Endothelial cell of umbilical vein (primary cell): ENCODE data around the gene POPDC3. TPM values are rescaled to one million over a fixed set of nuclear protein-coding genes. Genes with fewer than 3 reads are reported as not detected.

Experiments
- BruUV-seq: library from RNA; stranded (reverse); fragments of 400-500 nt; replicated peaks from 2 replicates; lab custom pipeline; 2021; lab: Mats Ljungman, UMichigan
- CTCF ChIA-PET: fragments of 300-600, 350-600 bp; sonication (Branson Sonifier 250); formaldehyde crosslinking; loops from one replicate; lab custom pipeline; 2021; ENCODE audit warnings: antibody characterized with exemption, inconsistent platforms; lab: Charles Lee
- POLR2A ChIA-PET: fragments of 300-600, 350-600 bp; sonication (Branson Sonifier 250); formaldehyde crosslinking; loops from one replicate; lab custom pipeline; 2021; ENCODE audit warnings: antibody characterized with exemption, inconsistent platforms; lab: Charles Lee
- DNase-seq: peaks from one replicate; pipeline ENCODE4 v3.0.0-alpha.2; 2011; ENCODE audit warnings: low read depth, low spot score
- FAIRE-seq: peaks from 2 replicates; lab custom pipeline; 2011; peaks lifted over from hg19 to GRCh38; lab: Jason Lieb, UNC
- H2AFZ ChIP-seq: 2 replicates; pipeline ENCODE4 v1.6.0; 2012; ENCODE audit warnings: low read depth, low read length, control low read depth, inconsistent platforms
- H3K27ac ChIP-seq: 2 replicates; pipeline ENCODE4 v1.5.1; 2011; ENCODE audit warnings: low read depth, mild to moderate bottlenecking, control low read depth, low read length, moderate library complexity; ENCODE audit not compliant: insufficient read depth
- H3K27me3 ChIP-seq, 2 experiments: 2 replicates each; pipeline versions ENCODE4 v1.6.0 to v1.6.1; 2011; ENCODE audit warnings: low read length in 2 of 2, mixed read lengths in 1 of 2; ENCODE audit not compliant: control insufficient read depth in 2 of 2, insufficient read depth in 2 of 2
- H3K36me3 ChIP-seq, 2 experiments: 2 replicates in 1 of 2; 3 replicates in 1 of 2; pipeline ENCODE4 v1.5.1; 2011; ENCODE audit warnings: low read length in 2 of 2, mild to moderate bottlenecking in 1 of 2, moderate library complexity in 1 of 2; ENCODE audit not compliant: control insufficient read depth in 2 of 2, insufficient read depth in 2 of 2; ENCODE audit errors: extremely low read depth in 1 of 2
- H3K4me1 ChIP-seq: 3 replicates; pipeline ENCODE4 v1.5.1; 2011; ENCODE audit warnings: mild to moderate bottlenecking, low read length; ENCODE audit not compliant: control insufficient read depth, insufficient read depth; ENCODE audit errors: extremely low read depth
- H3K4me2 ChIP-seq: 2 replicates; pipeline ENCODE4 v1.6.1; 2011; ENCODE audit warnings: low read length, control low read depth, mixed read lengths; ENCODE audit not compliant: insufficient read depth
- H3K4me3 ChIP-seq, 3 experiments: fragments of 200-600 bp in 1 of 3; sonication (generic), shearing (Covaris generic) in 1 of 3; replicated peaks in 1 of 3; 2 replicates each; pipeline ENCODE4 v1.5.1; 2011 to 2016; ENCODE audit warnings: control low read depth in 3 of 3, low read length in 3 of 3, mild to moderate bottlenecking in 2 of 3, inconsistent platforms in 1 of 3, low read depth in 1 of 3, moderate library complexity in 1 of 3; ENCODE audit not compliant: insufficient read depth in 1 of 3
- H3K79me2 ChIP-seq: 2 replicates; pipeline ENCODE4 v1.6.0; 2012; ENCODE audit warnings: low read length, inconsistent platforms; ENCODE audit not compliant: control insufficient read depth, insufficient read depth
- H3K9ac ChIP-seq: replicated peaks from 2 replicates; pipeline ENCODE3; 2011; ENCODE audit warnings: low read length, control low read depth; ENCODE audit not compliant: insufficient read depth; ENCODE audit errors: extremely low read depth
- H3K9me1 ChIP-seq: replicated peaks from 3 replicates; pipeline ENCODE4 v1.6.0; 2011; ENCODE audit warnings: mild to moderate bottlenecking, low read length; ENCODE audit not compliant: control insufficient read depth, insufficient read depth; ENCODE audit errors: extremely low read depth
- H3K9me3 ChIP-seq: replicated peaks from 2 replicates; pipeline ENCODE4 v1.5.1; 2012; ENCODE audit warnings: low read length, inconsistent platforms; ENCODE audit not compliant: control insufficient read depth, insufficient read depth
- H4K20me1 ChIP-seq: replicated peaks from 2 replicates; pipeline ENCODE3; 2011; ENCODE audit warnings: mild to moderate bottlenecking, low read length; ENCODE audit not compliant: control insufficient read depth, insufficient read depth; ENCODE audit errors: extremely low read depth
- EZH2 ChIP-seq: IDR thresholded peaks from 2 replicates; pipeline ENCODE4 v1.6.1; 2012; ENCODE audit warnings: borderline replicate concordance, low read depth, mild to moderate bottlenecking, moderate library complexity, low read length, inconsistent platforms; ENCODE audit not compliant: severe bottlenecking
- FOS ChIP-seq: IDR thresholded peaks from 2 replicates; pipeline ENCODE4 v1.6.1; 2011; ENCODE audit warnings: mild to moderate bottlenecking, low read length, moderate library complexity, borderline replicate concordance; ENCODE audit not compliant: insufficient read depth
- GATA2 ChIP-seq: IDR thresholded peaks from 2 replicates; pipeline ENCODE4 v1.7.0; 2011; ENCODE audit warnings: low read depth, mild to moderate bottlenecking, moderate library complexity, mixed read lengths, low read length; ENCODE audit not compliant: insufficient read length, insufficient read depth
- JUN ChIP-seq: IDR thresholded peaks from 2 replicates; pipeline ENCODE4 v1.6.1; 2011; ENCODE audit warnings: borderline replicate concordance, low read depth; ENCODE audit not compliant: insufficient read length, insufficient read depth
- MYC ChIP-seq: IDR thresholded peaks from one replicate; pipeline ENCODE4 v1.6.1; 2011; ENCODE audit warnings: mild to moderate bottlenecking, low read depth, low read length
- POLR2A ChIP-seq: IDR thresholded peaks from 2 replicates; pipeline ENCODE4 v1.6.1; 2012; ENCODE audit warnings: low read depth, mild to moderate bottlenecking, control low read depth, low read length
- POLR2AphosphoS5 ChIP-seq: IDR thresholded peaks from 2 replicates; pipeline ENCODE4 v1.6.1; 2012; ENCODE audit warnings: low read depth, mild to moderate bottlenecking, control low read depth, low read length, moderate library complexity; ENCODE audit not compliant: insufficient read depth
- dilution Hi-C: fragments of 300-500 bp; cut with MboI; formaldehyde crosslinking; loops from one replicate; pipeline ENCODE4 v1.15.0; 2019; ENCODE audit warnings: low sequenced_read_pairs; ENCODE audit not compliant: extremely low pct_ligation_motif_present
- intact Hi-C: fragments of 100-400 bp; cut with micrococcal nuclease; formaldehyde crosslinking; loops from one replicate; pipeline ENCODE4 v1.10.0; 2022
- polyA plus RNA-seq, 4 experiments: library from polyadenylated mRNA; depleted of rRNA in 3 of 4; stranded (reverse) in 3 of 4; unstranded in 1 of 4; fragments of >200 nt; gene quantifications; 2 replicates each; pipeline versions ENCODE4 v1.2.1 to v1.2.3, GENCODE V29; 2011 to 2012; ENCODE audit warnings: missing spikeins in 1 of 4
- total RNA-seq: library from RNA; stranded (reverse); gene quantifications from 2 replicates; pipeline ENCODE4 v1.2.3, GENCODE V29; 2021
- TF ChIP-seq, protein P1 (sequence below): IDR thresholded peaks from 2 replicates; pipeline ENCODE4 v1.6.1; 2011; ENCODE audit not compliant: insufficient read depth, insufficient read length
- TF ChIP-seq, protein P2 (sequence below), 2 donors: IDR thresholded peaks; 1 replicate in 1 of 2; 2 replicates in 1 of 2; pipeline ENCODE4 v1.5.1; 2011; ENCODE audit warnings: low read length in 2 of 2, mild to moderate bottlenecking in 2 of 2, moderate library complexity in 2 of 2, control low read depth in 1 of 2, inconsistent platforms in 1 of 2, low read depth in 1 of 2; ENCODE audit not compliant: insufficient read depth in 1 of 2; ENCODE audit errors: extremely low read depth in 1 of 2

POPDC3 gene
- total and polyA plus RNA-seq, 2 donors (not counting 3 experiments of a cell fraction or from before 2014, with no cell fraction given), result 1.6 to 1.7 TPM

DNA sequence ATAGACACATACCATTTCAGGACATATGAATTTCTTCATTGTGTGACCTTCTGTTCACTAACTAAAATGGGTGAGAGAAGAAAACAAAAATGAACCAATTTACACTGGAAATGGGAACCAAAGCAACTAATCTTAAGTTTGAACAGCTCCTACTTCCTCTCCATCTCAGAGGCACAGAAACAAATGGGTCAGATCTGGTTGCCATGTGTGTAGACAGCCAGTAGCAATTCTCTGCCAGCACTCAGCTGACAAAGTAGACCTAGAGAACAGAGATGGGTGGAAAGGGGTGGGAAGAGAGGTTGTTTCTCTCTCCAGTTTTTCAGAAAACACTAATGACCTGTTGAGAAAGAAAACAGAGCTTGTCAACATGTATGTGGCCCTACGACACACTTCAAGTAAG is 14.3 kb upstream of the POPDC3 start:
- Histone ChIP-seq H3K9me3 (no peaks in the 10 kb centered on the region), H3K4me3 (no peak overlapping the region), H2AFZ (no peak overlapping the region), H3K4me1 (peaks cover 17% of the 10 kb centered on the region), H3K27ac (no peak overlapping the region), H3K79me2 (no peaks in the 10 kb centered on the region), H3K27me3 (no peaks in the 10 kb centered on the region), H3K9me1 (no peaks in the 10 kb centered on the region), H3K4me2 (no peak overlapping the region), H3K9ac (no peak overlapping the region), H4K20me1 (no peaks in the 10 kb centered on the region), H3K36me3 (no peaks in the 10 kb centered on the region)
- ChIA-PET CTCF (no interaction called here), POLR2A (no interaction called here)
- no peak for DNase-seq
- FAIRE-seq, result no peak
- intact Hi-C loops (no loop called here), dilution Hi-C loops (no loop called here)
- TF ChIP-seq GATA2 (no peak), POLR2A (no peak), FOS (no peak)
- TF ChIP-seq, protein P1, sequence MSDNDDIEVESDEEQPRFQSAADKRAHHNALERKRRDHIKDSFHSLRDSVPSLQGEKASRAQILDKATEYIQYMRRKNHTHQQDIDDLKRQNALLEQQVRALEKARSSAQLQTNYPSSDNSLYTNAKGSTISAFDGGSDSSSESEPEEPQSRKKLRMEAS, result no peak
- BruUV-seq, result no TSS peak

DNA sequence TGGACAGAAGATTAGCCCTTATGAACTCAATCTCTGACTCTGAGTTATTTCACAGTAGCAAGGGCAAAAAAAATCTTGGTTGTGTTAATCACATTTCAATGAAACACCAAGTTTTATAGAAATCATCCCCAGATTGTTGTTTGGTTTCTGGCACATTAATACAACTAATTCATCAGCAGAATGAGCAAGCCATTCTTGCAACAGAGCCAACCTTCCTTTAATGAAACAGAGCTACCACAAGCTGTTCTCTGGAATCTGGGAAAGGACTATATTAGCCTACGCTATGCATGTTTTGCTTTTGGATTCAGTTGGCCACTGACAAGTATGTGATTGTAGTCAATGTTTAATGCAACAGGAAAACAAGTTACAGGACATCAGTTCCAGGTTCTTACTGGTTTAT is 13.8 kb upstream of the POPDC3 start:
- BruUV-seq, result no TSS peak
- H3K36me3 ChIP-seq, result no peaks in the 10 kb centered on the region
- H3K79me2 ChIP-seq, result no peaks in the 10 kb centered on the region
- TF ChIP-seq MYC, result no peak
- TF ChIP-seq FOS, result no peak
- TF ChIP-seq EZH2, result no peak
- TF ChIP-seq GATA2, result no peak
- TF ChIP-seq, protein P1, result no peak
- TF ChIP-seq JUN, result no peak
- no peak for TF ChIP-seq POLR2AphosphoS5
- no peak for TF ChIP-seq POLR2A
- TF ChIP-seq, protein P2, sequence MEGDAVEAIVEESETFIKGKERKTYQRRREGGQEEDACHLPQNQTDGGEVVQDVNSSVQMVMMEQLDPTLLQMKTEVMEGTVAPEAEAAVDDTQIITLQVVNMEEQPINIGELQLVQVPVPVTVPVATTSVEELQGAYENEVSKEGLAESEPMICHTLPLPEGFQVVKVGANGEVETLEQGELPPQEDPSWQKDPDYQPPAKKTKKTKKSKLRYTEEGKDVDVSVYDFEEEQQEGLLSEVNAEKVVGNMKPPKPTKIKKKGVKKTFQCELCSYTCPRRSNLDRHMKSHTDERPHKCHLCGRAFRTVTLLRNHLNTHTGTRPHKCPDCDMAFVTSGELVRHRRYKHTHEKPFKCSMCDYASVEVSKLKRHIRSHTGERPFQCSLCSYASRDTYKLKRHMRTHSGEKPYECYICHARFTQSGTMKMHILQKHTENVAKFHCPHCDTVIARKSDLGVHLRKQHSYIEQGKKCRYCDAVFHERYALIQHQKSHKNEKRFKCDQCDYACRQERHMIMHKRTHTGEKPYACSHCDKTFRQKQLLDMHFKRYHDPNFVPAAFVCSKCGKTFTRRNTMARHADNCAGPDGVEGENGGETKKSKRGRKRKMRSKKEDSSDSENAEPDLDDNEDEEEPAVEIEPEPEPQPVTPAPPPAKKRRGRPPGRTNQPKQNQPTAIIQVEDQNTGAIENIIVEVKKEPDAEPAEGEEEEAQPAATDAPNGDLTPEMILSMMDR (IDR thresholded peaks at IDR 0.05; ENCODE audit: extremely low read depth in 1 of 2, insufficient read depth in 1 of 2, low read depth in 1 of 2, low read length in 2 of 2), result no peak
- no peaks in the 10 kb centered on the region for H4K20me1 ChIP-seq
- no peaks in the 10 kb centered on the region for H3K9me3 ChIP-seq
- no peak overlapping the region for H3K4me3 ChIP-seq
- H3K9ac ChIP-seq, result no peak overlapping the region
- no peak overlapping the region for H3K4me2 ChIP-seq
- FAIRE-seq, result no peak
- H3K27ac ChIP-seq, result no peak overlapping the region
- no peak overlapping the region for H2AFZ ChIP-seq
- H3K9me1 ChIP-seq, result no peaks in the 10 kb centered on the region
- H3K27me3 ChIP-seq, result no peaks in the 10 kb centered on the region
- intact Hi-C loops (no loop called here), dilution Hi-C loops (no loop called here)
- peaks cover 22% of the 10 kb centered on the region for H3K4me1 ChIP-seq
- CTCF ChIA-PET, result no interaction called here
- POLR2A ChIA-PET, result no interaction called here
- DNase-seq, result no peak
